Pulmonary artery endothelial cell (primary cell): Measurements from ENCODE around the gene H2AZ2. TPM values are rescaled to one million over a fixed set of nuclear protein-coding genes. Genes with fewer than 3 reads are reported as not detected.
"Not testable (repeated sequence)": the region's sequence is repeated elsewhere in the genome, so short reads cannot be mapped to it uniquely, and the experiment has no call there.

ENCODE experiments used
- DNase-seq: peaks from one replicate; pipeline ENCODE4 v3.0.0-alpha.2; 2011; ENCODE audit warnings: low read depth, low spot score
- total RNA-seq: library from RNA; depleted of rRNA; stranded (reverse); fragments of >200 nt; gene quantifications from 2 replicates; pipeline ENCODE4 v1.2.3, GENCODE V29; 2014

The H2AZ2 gene
- total RNA-seq, 1 donor from 2014 or later: 234 TPM

- DNase-seq: no peak
These were observed 28.6 kb downstream of the H2AZ2 start for GRCh38 chr7:44819292-44819691.

- DNase-seq: no peak
These were observed 33.0 kb downstream of the H2AZ2 start for GRCh38 chr7:44814919-44815318.

- DNase-seq: no peak
These were observed 36.3 kb downstream of the H2AZ2 start for GRCh38 chr7:44811571-44811970.

- no peak for DNase-seq
These were observed 36.8 kb downstream of the H2AZ2 start for GRCh38 chr7:44811093-44811492.

GRCh38 chr7:44808914-44809393, 38.9 kb downstream of the H2AZ2 start:
- DNase-seq: no peak

GRCh38 chr7:44805950-44806349, 41.9 kb downstream of the H2AZ2 start:
- no peak for DNase-seq

- DNase-seq: not testable (repeated sequence)
These were observed 43.9 kb downstream of the H2AZ2 start for GRCh38 chr7:44803828-44804519.

- no peak for DNase-seq
These were observed 45.4 kb downstream of the H2AZ2 start for GRCh38 chr7:44802418-44803025.

GRCh38 chr7:44801890-44802289, 46.0 kb downstream of the H2AZ2 start:
- DNase-seq: no peak

- no peak for DNase-seq
These were observed 47.9 kb downstream of the H2AZ2 start for GRCh38 chr7:44799939-44800338.

GRCh38 chr7:44798649-44799305, 49.1 kb downstream of the H2AZ2 start:
- no peak for DNase-seq

- DNase-seq: peak; percentile 71
These were observed 50.3 kb downstream of the H2AZ2 start for GRCh38 chr7:44797329-44798258.

- DNase-seq: peak; percentile 94
These were observed 51.2 kb downstream of the H2AZ2 start, which contains the start of gene PPIA for GRCh38 chr7:44796504-44797328. Gene PPIA, plus strand, starts transcription at chr7:44796681. Its CDS starts 44 bp downstream, at chr7:44796725.

GRCh38 chr7:44796034-44796503, 51.8 kb downstream of the H2AZ2 start:
- no peak for DNase-seq

- DNase-seq: no peak
These were observed 53.6 kb downstream of the H2AZ2 start for GRCh38 chr7:44794331-44794730.

- DNase-seq: no peak
These were observed 54.0 kb downstream of the H2AZ2 start for GRCh38 chr7:44793919-44794318.

- DNase-seq: no peak
These were observed 56.3 kb downstream of the H2AZ2 start for GRCh38 chr7:44791278-44792219.

- no peak for DNase-seq
These were observed 57.9 kb downstream of the H2AZ2 start for GRCh38 chr7:44789990-44790389.

- DNase-seq: no peak
These were observed 60.1 kb downstream of the H2AZ2 start for GRCh38 chr7:44787762-44788161.
